ENCODE measurements around the gene HM13. TPM values are rescaled to one million over a fixed set of nuclear protein-coding genes. Genes with fewer than 3 reads are reported as not detected.

Gene HM13
- total and polyA plus RNA-seq, 8 donors = 139 to 286 (median 184) TPM

GRCh38 chr20:31568041-31568731 lies 53.9 kb downstream of the HM13 start:
- H3K27me3 ChIP-seq = no peaks in the 10 kb centered on the region
- intact Hi-C loops (cut with DNase I) = loop anchor here in 1 of 3 donors (5.0 kb wide), 1 partner anchor 44 kb away; no protein-coding TSS in a partner anchor
- peak in 1 of 6 donors; percentile 66 for DNase-seq
- no peak overlapping the region for H3K4me3 ChIP-seq
- WGBS, 2 donors = 84 to 87% methylated on average over 21 of the region's 21 CpGs
- FAIRE-seq = no peak
- no peak overlapping the region for H3K27ac ChIP-seq
- peaks cover 0 to 42% (median 22%) of the 10 kb centered on the region in 3 donors for H3K36me3 ChIP-seq
- H3K9me3 ChIP-seq = no peaks in the 10 kb centered on the region
- TF ChIP-seq CTCF (IDR thresholded peaks at IDR 0.05) = no peak
- ATAC-seq = no peak
- peaks cover 0 to 7% (median 5%) of the 10 kb centered on the region in 3 donors for H3K4me1 ChIP-seq

GRCh38 chr20:31568773-31569162 lies 54.5 kb downstream of the HM13 start:
- ATAC-seq (no peak), FAIRE-seq (no peak), DNase-seq (no peak)
- no peak overlapping the region for H3K4me3 ChIP-seq
- no peaks in the 10 kb centered on the region for H3K27me3 ChIP-seq
- whole genome bisulfite sequencing, 2 donors = 88 to 90% methylated on average over 5 of the region's 5 CpGs
- peaks cover 0 to 37% (median 21%) of the 10 kb centered on the region in 3 donors for H3K36me3 ChIP-seq
- H3K4me1 ChIP-seq = peaks cover 5 to 9% (median 7%) of the 10 kb centered on the region in 3 donors
- H3K27ac ChIP-seq = peak overlapping the region in 1 of 4 donors; percentile 13
- no peaks in the 10 kb centered on the region for H3K9me3 ChIP-seq
- intact Hi-C loops (cut with DNase I) = loop anchor here in 1 of 3 donors (5.0 kb wide), 1 partner anchor 44 kb away; no protein-coding TSS in a partner anchor
- TF ChIP-seq CTCF (IDR thresholded peaks at IDR 0.05) = no peak

- H3K27me3 ChIP-seq = no peaks in the 10 kb centered on the region
- no peaks in the 10 kb centered on the region for H3K9me3 ChIP-seq
- ATAC-seq (peak in 1 of 4 donors; percentile 15), FAIRE-seq (no peak), DNase-seq (peak; percentile 37 to 77 (median 54))
- peak overlapping the region in 2 of 4 donors; percentile 1 to 13 for H3K27ac ChIP-seq
- peaks cover 0 to 30% (median 15%) of the 10 kb centered on the region in 3 donors for H3K36me3 ChIP-seq
- no peak overlapping the region for H3K4me3 ChIP-seq
- WGBS, 2 donors = 35 to 45% methylated on average over 10 of the region's 10 CpGs
- intact Hi-C loops (cut with DNase I) = loop anchor here in 2 of 3 donors (5.0 kb wide), 2 partner anchors 38 to 43 kb away; partner anchors contain the start of gene ID1 (in 1 of the 2)
- TF ChIP-seq CTCF (IDR thresholded peaks at IDR 0.05) = peak; percentile 61 to 75 (median 66)
- peaks cover 7 to 12% (median 7%) of the 10 kb centered on the region in 3 donors for H3K4me1 ChIP-seq
Observed at GRCh38 chr20:31569163-31570020, 55.1 kb downstream of the HM13 start.

- ATAC-seq = no peak
- H3K4me3 ChIP-seq = no peak overlapping the region
- H3K4me1 ChIP-seq = peaks cover 7 to 12% (median 7%) of the 10 kb centered on the region in 3 donors
- peak overlapping the region in 1 of 4 donors; percentile 1 for H3K27ac ChIP-seq
- no peaks in the 10 kb centered on the region for H3K9me3 ChIP-seq
- no peak for TF ChIP-seq CTCF (IDR thresholded peaks at IDR 0.05)
- WGBS, 2 donors = 82 to 87% methylated on average over 8 of the region's 8 CpGs
- intact Hi-C loops (cut with DNase I) = loop anchor here in 1 of 3 donors (5.0 kb wide), 1 partner anchor 37 kb away; the partner anchor contains the start of gene ID1
- DNase-seq = peak in 1 of 6 donors; percentile 39
- peaks cover 0 to 24% (median 10%) of the 10 kb centered on the region in 3 donors for H3K36me3 ChIP-seq
- no peak for FAIRE-seq
- no peaks in the 10 kb centered on the region for H3K27me3 ChIP-seq
Observed at GRCh38 chr20:31570021-31570463, 55.8 kb downstream of the HM13 start.
